NK-92 treated with Interleukin-12 subunit alpha and Interleukin-12 subunit beta, amount 100 ng/mL, for 24 hours (cell line): ENCODE measurements around the gene DES.
A peak's percentile ranks its signal among the peaks of the same experiment; 100 is the strongest.
"Not testable (repeated sequence)": the region's sequence is repeated elsewhere in the genome, so short reads cannot be mapped to it uniquely, and the experiment has no call there.

ENCODE experiments used
- DNase-seq: peaks from one replicate; lab custom pipeline; 2025; lab: John Stamatoyannopoulos, UW

DES gene

GRCh38 chr2:219418155-219419011, at the start of gene DES:
TSS of gene DES (plus strand) at chr2:219418377. CDS start at chr2:219418463, 86 bp downstream.
- no peak for DNase-seq

- DNase-seq = no peak
Observed at GRCh38 chr2:219368690-219369191, 49.4 kb upstream of the DES start.

GRCh38 chr2:219369447-219369861, 48.7 kb upstream of the DES start:
- DNase-seq = no peak

- DNase-seq = no peak
Observed at GRCh38 chr2:219378163-219378851, 39.9 kb upstream of the DES start.

- DNase-seq = no peak
Observed at GRCh38 chr2:219380926-219381325, 37.3 kb upstream of the DES start.

GRCh38 chr2:219381448-219381847, 36.7 kb upstream of the DES start:
- no peak for DNase-seq

- no peak for DNase-seq
Observed at GRCh38 chr2:219384083-219384713, 34.0 kb upstream of the DES start.

- no peak for DNase-seq
Observed at GRCh38 chr2:219384859-219385258, 33.3 kb upstream of the DES start.

GRCh38 chr2:219385958-219386520, 32.1 kb upstream of the DES start:
- no peak for DNase-seq

GRCh38 chr2:219386532-219387280, 31.5 kb upstream of the DES start:
- DNase-seq = no peak

- peak; percentile 99 for DNase-seq
Observed at GRCh38 chr2:219387306-219388120, 30.7 kb upstream of the DES start, which contains the start of gene DNPEP. TSS of gene DNPEP (minus strand) at chr2:219387912. CDS start at chr2:219387794, 118 bp downstream.

- peak; percentile 99 for DNase-seq
Observed at GRCh38 chr2:219388121-219388906, 29.9 kb upstream of the DES start.

GRCh38 chr2:219388907-219389156, 29.3 kb upstream of the DES start:
- no peak for DNase-seq

GRCh38 chr2:219392754-219393153, 25.4 kb upstream of the DES start:
- DNase-seq = no peak

- DNase-seq = not testable (repeated sequence)
Observed at GRCh38 chr2:219395056-219395455, 23.1 kb upstream of the DES start.

- no peak for DNase-seq
Observed at GRCh38 chr2:219395609-219396008, 22.6 kb upstream of the DES start.

GRCh38 chr2:219396863-219397457, 21.2 kb upstream of the DES start:
- DNase-seq = no peak

GRCh38 chr2:219398721-219399363, 19.3 kb upstream of the DES start:
- DNase-seq = no peak
